GM12872 (cell line): Measurements from ENCODE around the gene CFAP299.

Source experiments
- TF ChIP-seq, protein P1 (sequence below): IDR thresholded peaks from 3 replicates; pipeline ENCODE4 v1.5.1; 2011; ENCODE audit warnings: low read depth, mild to moderate bottlenecking, low read length, moderate library complexity; ENCODE audit not compliant: insufficient read depth

Gene CFAP299

DNA sequence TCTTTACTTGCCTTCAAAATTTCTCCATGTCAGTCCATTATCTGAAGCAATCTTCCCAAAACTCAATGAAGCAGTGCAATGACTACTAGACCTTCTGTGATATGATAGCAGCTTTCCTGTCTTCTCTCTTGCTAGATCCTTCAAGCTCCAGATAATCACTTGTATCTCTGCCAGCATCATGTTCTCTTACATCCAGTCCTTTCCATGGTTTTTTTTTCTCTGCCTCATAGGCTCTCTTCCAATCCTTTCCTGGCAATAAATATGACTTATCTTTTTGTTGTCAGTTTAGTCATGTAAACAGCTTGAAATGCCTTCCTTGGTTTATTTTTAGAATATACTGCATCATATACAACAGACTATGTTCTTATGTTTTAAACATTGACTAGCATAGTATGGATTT, 193.5 kb downstream of the CFAP299 start:
- TF ChIP-seq, protein P1, sequence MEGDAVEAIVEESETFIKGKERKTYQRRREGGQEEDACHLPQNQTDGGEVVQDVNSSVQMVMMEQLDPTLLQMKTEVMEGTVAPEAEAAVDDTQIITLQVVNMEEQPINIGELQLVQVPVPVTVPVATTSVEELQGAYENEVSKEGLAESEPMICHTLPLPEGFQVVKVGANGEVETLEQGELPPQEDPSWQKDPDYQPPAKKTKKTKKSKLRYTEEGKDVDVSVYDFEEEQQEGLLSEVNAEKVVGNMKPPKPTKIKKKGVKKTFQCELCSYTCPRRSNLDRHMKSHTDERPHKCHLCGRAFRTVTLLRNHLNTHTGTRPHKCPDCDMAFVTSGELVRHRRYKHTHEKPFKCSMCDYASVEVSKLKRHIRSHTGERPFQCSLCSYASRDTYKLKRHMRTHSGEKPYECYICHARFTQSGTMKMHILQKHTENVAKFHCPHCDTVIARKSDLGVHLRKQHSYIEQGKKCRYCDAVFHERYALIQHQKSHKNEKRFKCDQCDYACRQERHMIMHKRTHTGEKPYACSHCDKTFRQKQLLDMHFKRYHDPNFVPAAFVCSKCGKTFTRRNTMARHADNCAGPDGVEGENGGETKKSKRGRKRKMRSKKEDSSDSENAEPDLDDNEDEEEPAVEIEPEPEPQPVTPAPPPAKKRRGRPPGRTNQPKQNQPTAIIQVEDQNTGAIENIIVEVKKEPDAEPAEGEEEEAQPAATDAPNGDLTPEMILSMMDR = no peak

DNA sequence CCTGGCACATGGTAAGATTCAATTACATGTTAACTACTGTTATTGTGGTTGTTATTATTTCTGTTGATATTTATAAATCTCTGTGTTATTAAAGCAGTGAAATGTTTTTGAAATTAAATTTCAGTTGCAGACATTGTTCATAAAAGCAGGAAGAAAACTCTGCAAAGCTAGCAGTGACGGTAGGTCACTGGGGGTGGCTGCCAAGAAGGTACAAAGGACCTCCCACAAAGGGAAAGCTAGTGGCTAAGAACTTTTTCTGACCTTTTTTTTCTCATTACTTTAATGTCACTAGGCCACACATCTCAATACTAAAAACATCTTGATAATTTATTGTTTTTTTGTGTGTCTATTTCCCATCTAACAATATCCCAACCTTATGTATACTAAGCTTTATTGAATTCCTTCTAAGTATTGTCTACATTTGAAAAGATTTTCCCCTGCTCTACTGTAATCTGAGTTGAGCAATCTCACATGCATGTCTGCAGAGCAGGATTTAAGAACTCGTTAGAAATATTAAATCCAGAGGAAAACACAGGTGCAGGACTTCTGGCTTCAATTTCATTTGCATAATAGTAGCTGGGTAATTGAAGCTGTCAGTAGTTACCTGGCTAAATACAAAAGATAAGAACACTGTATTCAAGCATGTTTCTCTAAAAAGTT, 197.3 kb downstream of the CFAP299 start:
- TF ChIP-seq, protein P1 = no peak

DNA sequence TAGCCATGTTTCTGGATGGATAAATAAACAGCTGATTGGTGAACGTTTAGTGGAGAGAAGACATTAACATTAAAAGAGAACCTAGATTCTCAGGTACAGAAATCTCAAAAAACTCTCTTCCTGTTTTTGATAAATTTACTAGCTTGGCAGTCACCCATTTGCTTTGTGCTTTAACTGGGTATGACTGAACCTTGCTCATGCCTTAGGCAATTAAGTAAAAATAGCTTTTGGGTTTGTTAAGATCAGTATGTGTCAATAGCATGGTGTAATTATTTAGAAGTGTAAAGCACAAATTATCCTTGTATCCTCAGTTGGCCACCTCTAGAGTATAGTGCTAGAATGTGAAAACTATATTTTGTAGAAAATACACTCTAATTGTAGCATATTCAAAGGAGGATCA, 200.0 kb downstream of the CFAP299 start:
- TF ChIP-seq, protein P1 = no peak

DNA sequence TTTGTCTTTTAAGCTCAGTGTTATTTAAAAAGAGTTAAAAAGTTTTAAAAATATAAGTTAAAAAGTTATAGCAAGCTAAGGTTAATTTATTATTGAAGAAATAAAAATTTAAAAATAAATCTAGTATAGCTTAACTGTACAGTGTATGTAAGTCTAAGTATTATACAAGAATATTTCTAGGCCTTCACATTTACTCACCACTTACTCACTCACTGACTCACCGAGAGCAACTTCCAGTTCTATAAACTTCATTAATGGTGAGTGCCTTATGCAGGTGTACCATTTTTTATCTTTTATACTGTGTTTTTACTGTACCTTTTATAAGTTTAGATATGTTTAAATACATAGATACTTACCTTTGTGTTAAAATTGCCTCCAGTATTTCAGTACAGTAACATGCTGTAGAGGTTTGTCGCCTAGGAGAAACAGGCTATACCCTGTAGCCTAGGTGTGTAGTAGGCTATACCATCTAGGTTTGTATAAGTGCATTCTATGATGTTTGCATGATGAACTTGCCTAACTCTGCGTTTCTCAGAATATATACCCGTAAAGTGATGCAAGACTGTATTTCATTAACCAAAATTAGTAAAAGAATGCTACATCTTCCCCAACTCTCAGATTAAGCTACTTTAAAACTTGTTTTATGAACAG, 202.9 kb downstream of the CFAP299 start:
- TF ChIP-seq, protein P1 = no peak

DNA sequence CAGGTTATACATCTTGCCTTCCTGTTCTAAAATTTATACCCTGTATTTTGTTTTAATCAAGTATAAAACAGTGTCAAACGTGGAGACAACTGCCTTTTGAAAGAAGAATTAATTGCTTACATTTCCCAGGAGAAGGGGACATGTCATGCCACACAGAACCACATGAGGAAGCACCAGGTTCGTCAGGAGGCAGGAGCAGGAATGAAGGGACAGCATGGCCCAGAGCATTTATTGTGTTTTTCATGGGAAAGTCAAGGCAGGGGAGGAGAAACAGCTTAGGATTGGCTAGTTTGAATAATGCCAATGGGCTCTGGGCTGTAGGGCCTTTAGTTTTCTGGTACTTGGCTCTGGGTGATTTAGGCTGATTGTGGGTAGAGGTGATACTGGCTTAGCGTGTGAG, 203.7 kb downstream of the CFAP299 start:
- TF ChIP-seq, protein P1 = no peak

DNA sequence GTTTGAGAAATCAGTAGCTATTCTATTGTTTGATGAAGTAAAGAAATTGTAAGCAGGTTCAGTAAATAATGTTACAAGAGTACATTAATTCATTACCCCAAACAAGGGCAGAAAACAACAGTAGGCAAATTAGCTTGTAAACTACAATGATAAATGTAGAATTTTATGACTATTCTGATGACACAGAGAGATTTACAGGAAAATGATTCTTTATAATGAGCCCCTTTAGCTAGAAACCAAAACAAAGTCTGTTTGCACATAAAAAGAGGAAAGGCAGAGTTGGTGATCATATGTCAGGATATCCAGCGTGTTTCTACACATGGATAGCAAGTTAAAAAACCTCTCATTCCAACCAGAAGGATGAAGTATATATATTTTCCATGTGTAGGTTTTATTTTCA, 204.8 kb downstream of the CFAP299 start:
- TF ChIP-seq, protein P1 = no peak

DNA sequence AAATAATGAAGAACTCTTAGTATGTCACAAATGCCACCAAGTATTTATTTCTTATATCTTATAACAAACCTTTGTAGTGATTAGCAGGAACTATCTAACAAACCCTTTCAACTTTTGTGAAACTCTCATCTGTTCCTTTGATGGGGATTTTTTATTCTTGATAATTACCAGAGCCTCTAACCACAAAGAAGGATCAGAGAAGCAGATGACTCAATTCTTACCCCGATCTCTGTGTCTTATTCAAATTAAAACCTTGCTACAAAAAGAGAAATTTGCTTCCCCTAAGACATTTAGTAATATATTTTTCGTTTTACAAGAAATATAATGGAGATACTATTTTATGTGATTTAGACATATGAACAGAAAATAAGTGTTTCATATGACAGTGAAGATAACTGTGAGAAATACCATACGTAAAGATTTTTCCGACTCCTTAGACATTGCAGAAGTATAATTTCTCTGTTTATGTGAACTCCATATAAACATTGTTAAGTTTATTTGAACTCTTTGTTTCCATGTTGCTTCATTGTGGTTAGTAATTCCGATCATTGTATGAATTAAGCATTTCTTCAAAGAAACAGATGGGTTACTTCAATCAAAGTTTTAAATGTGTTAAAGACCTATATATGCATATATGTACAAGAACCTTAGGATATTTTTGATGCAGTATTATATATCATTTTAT, 205.4 kb downstream of the CFAP299 start:
- TF ChIP-seq, protein P1 = no peak
